Fibroblast of lung (primary cell): ENCODE measurements around the gene TPD52L2. TPM values are rescaled to one million over a fixed set of nuclear protein-coding genes. Genes with fewer than 3 reads are reported as not detected.

ENCODE experiments used
- DNase-seq, 2 donors: peaks; one replicate each; pipeline versions ENCODE4 v3.0.0 to v3.0.0-alpha.2; 2010; ENCODE audit warnings: low read depth in 2 of 2
- H2AFZ ChIP-seq: 2 replicates; pipeline ENCODE4 v1.5.1; 2012; ENCODE audit warnings: low read length, control low read depth, inconsistent platforms
- H3K27ac ChIP-seq: 2 replicates; pipeline ENCODE4 v1.5.1; 2011; ENCODE audit warnings: low read length, control low read depth; ENCODE audit not compliant: insufficient read depth
- H3K27me3 ChIP-seq: 2 replicates; pipeline ENCODE4 v1.5.1; 2011; ENCODE audit warnings: mild to moderate bottlenecking, low read length; ENCODE audit not compliant: control insufficient read depth, insufficient read depth
- H3K36me3 ChIP-seq: 2 replicates; pipeline ENCODE4 v1.5.1; 2011; ENCODE audit warnings: low read length; ENCODE audit not compliant: control insufficient read depth, insufficient read depth
- H3K4me1 ChIP-seq: 2 replicates; pipeline ENCODE4 v1.5.1; 2011; ENCODE audit warnings: low read length; ENCODE audit not compliant: control insufficient read depth, insufficient read depth; ENCODE audit errors: extremely low read depth
- H3K4me2 ChIP-seq: 2 replicates; pipeline ENCODE4 v1.5.1; 2011; ENCODE audit warnings: low read length, control low read depth; ENCODE audit not compliant: insufficient read depth; ENCODE audit errors: extremely low read depth
- H3K4me3 ChIP-seq, 4 experiments: fragments of 200-600 bp in 1 of 4; sonication (generic) in 1 of 4; replicated peaks in 1 of 4; 2 replicates each; pipeline ENCODE4 v1.5.1; 2011 to 2016; ENCODE audit warnings: low read length in 4 of 4, low read depth in 3 of 4, mild to moderate bottlenecking in 3 of 4, control low read depth in 2 of 4, inconsistent platforms in 1 of 4, mixed read lengths in 1 of 4; ENCODE audit not compliant: insufficient read depth in 1 of 4; ENCODE audit errors: control extremely low read depth in 1 of 4
- H3K79me2 ChIP-seq: 2 replicates; pipeline ENCODE4 v1.5.1; 2012; ENCODE audit warnings: mild to moderate bottlenecking, low read length, inconsistent platforms; ENCODE audit not compliant: control insufficient read depth, insufficient read depth
- H3K9ac ChIP-seq: 2 replicates; pipeline ENCODE4 v1.5.1; 2011; ENCODE audit warnings: mild to moderate bottlenecking, low read length, control low read depth; ENCODE audit not compliant: insufficient read depth
- H3K9me3 ChIP-seq: 2 replicates; pipeline ENCODE4 v1.5.1; 2012; ENCODE audit warnings: low read depth, low read length; ENCODE audit not compliant: control insufficient read depth, insufficient read depth
- H4K20me1 ChIP-seq: 2 replicates; pipeline ENCODE4 v1.5.1; 2011; ENCODE audit warnings: low read length; ENCODE audit not compliant: control insufficient read depth, insufficient read depth; ENCODE audit errors: extremely low read depth
- CTCF ChIP-seq, 2 donors: IDR thresholded peaks in 1 of 2; conservative IDR thresholded peaks in 1 of 2; 1 replicate in 1 of 2; 2 replicates in 1 of 2; pipeline ENCODE4 v1.5.1; 2011 to 2012; ENCODE audit warnings: low read length in 2 of 2, control low read depth in 1 of 2, inconsistent platforms in 1 of 2, low read depth in 1 of 2, mild to moderate bottlenecking in 1 of 2
- EZH2 ChIP-seq: IDR thresholded peaks from 2 replicates; pipeline ENCODE4 v1.5.1; 2012; ENCODE audit warnings: low read length, control low read depth, mild to moderate bottlenecking; ENCODE audit errors: missing control alignments
- polyA minus RNA-seq: library from RNA; depleted of rRNA, polyadenylated mRNA; stranded (reverse); fragments of >200 nt; gene quantifications from 2 replicates; pipeline ENCODE4 v1.2.3, GENCODE V29; 2011; ENCODE audit warnings: low replicate concordance
- polyA plus RNA-seq, 2 donors: library from polyadenylated mRNA; depleted of rRNA in 1 of 2; stranded (reverse) in 1 of 2; unstranded in 1 of 2; fragments of >200 nt; gene quantifications; 2 replicates each; pipeline ENCODE4 v1.2.1, GENCODE V29; 2011 to 2012; ENCODE audit warnings: missing spikeins in 1 of 2
- total RNA-seq: library from RNA; depleted of rRNA; stranded (reverse); fragments of >200 nt; gene quantifications from 2 replicates; pipeline ENCODE4 v1.2.1, GENCODE V29; 2014

TPD52L2 gene
- total RNA-seq (84.2 and 123 TPM in 2 replicates), polyA plus RNA-seq (212 and 227 TPM in 2 replicates), polyA minus RNA-seq (169 and 179 TPM in 2 replicates)
- 165 and 182 TPM in 2 replicates for polyA plus RNA-seq (2012)

GRCh38 chr20:63864978-63865640 lies at the start of gene TPD52L2:
Gene TPD52L2 (plus strand): TSS chr20:63865270. CDS start chr20:63865366, 96 bp downstream.
- no peak for TF ChIP-seq EZH2
- TF ChIP-seq CTCF (conservative IDR thresholded peaks at IDR 0.05 in 1 of 2, IDR thresholded peaks at IDR 0.05 in 1 of 2; ENCODE audit: low read depth in 1 of 2, low read length in 2 of 2): no peak
- H3K4me3 ChIP-seq: peak within 1 kb of the TSS; percentile 84 to 97 (median 89)
- H3K36me3 ChIP-seq: peaks cover 26% of the 10 kb centered on the region
- H3K27ac ChIP-seq: peak within 1 kb of the TSS; percentile 98
- H3K9ac ChIP-seq: peak within 1 kb of the TSS; percentile 98
- H3K27me3 ChIP-seq: no peaks in the 10 kb centered on the region
- no peaks in the 10 kb centered on the region for H4K20me1 ChIP-seq
- peaks cover 50% of the 10 kb centered on the region for H3K79me2 ChIP-seq
- H2AFZ ChIP-seq: peak within 1 kb of the TSS; percentile 30
- H3K4me1 ChIP-seq: peaks cover 8% of the 10 kb centered on the region
- H3K4me2 ChIP-seq: peak within 1 kb of the TSS; percentile 90
- H3K9me3 ChIP-seq: no peaks in the 10 kb centered on the region
- DNase-seq: peak; percentile 97

- H3K79me2 ChIP-seq: no peaks in the 10 kb centered on the region
- no peak for TF ChIP-seq EZH2
- TF ChIP-seq CTCF (conservative IDR thresholded peaks at IDR 0.05 in 1 of 2, IDR thresholded peaks at IDR 0.05 in 1 of 2; ENCODE audit: low read depth in 1 of 2, low read length in 2 of 2): no peak
- no peak overlapping the region for H3K4me3 ChIP-seq
- no peaks in the 10 kb centered on the region for H3K9me3 ChIP-seq
- no peak overlapping the region for H3K27ac ChIP-seq
- no peak overlapping the region for H3K9ac ChIP-seq
- H2AFZ ChIP-seq: no peak overlapping the region
- no peak overlapping the region for H3K4me2 ChIP-seq
- H3K27me3 ChIP-seq: no peaks in the 10 kb centered on the region
- no peaks in the 10 kb centered on the region for H3K4me1 ChIP-seq
- no peaks in the 10 kb centered on the region for H4K20me1 ChIP-seq
- no peak for DNase-seq
- H3K36me3 ChIP-seq: no peaks in the 10 kb centered on the region
Observed at GRCh38 chr20:63815615-63816253, 49.3 kb upstream of the TPD52L2 start.

- H3K9ac ChIP-seq: no peak overlapping the region
- TF ChIP-seq EZH2 (no peak), CTCF (conservative IDR thresholded peaks at IDR 0.05 in 1 of 2, IDR thresholded peaks at IDR 0.05 in 1 of 2; ENCODE audit: low read depth in 1 of 2, low read length in 2 of 2) (peak; percentile 19 to 53)
- peaks cover 3% of the 10 kb centered on the region for H3K27me3 ChIP-seq
- no peaks in the 10 kb centered on the region for H3K36me3 ChIP-seq
- H3K4me1 ChIP-seq: no peaks in the 10 kb centered on the region
- no peaks in the 10 kb centered on the region for H3K79me2 ChIP-seq
- no peaks in the 10 kb centered on the region for H4K20me1 ChIP-seq
- peak overlapping the region in 2 of 4 experiments; percentile 2 to 37 for H3K4me3 ChIP-seq
- DNase-seq: peak in 1 of 2 donors; percentile 64
- no peaks in the 10 kb centered on the region for H3K9me3 ChIP-seq
- peak overlapping the region; percentile 9 for H2AFZ ChIP-seq
- peak overlapping the region; percentile 46 for H3K4me2 ChIP-seq
- no peak overlapping the region for H3K27ac ChIP-seq
Observed at GRCh38 chr20:63819224-63819921, 45.7 kb upstream of the TPD52L2 start.
